Neuronal stem cell (in vitro differentiated cells): ENCODE measurements around the gene C10orf53.
A peak's percentile ranks its signal among the peaks of the same experiment; 100 is the strongest.

Experiments
- DNase-seq: peaks from one replicate; pipeline ENCODE4 v3.0.0-alpha.2; 2013; ENCODE audit warnings: low spot score
- H2AFZ ChIP-seq: one replicate; pipeline ENCODE4 v1.6.1; 2013; ENCODE audit warnings: mild to moderate bottlenecking, low read length, inconsistent platforms
- H2AK5ac ChIP-seq: 2 replicates; pipeline ENCODE4 v1.6.1; 2013; ENCODE audit warnings: low read depth, mild to moderate bottlenecking, inconsistent platforms, low read length, moderate library complexity, mixed read lengths
- H2BK120ac ChIP-seq: 2 replicates; pipeline ENCODE4 v1.6.1; 2013; ENCODE audit warnings: low read depth, mild to moderate bottlenecking, inconsistent platforms, low read length, moderate library complexity, mixed read lengths
- H2BK12ac ChIP-seq: one replicate; pipeline ENCODE4 v1.6.1; 2013; ENCODE audit warnings: low read length, inconsistent platforms
- H2BK15ac ChIP-seq: 2 replicates; pipeline ENCODE4 v1.6.1; 2013; ENCODE audit warnings: mild to moderate bottlenecking, low read length, inconsistent platforms, mixed read lengths
- H2BK5ac ChIP-seq: one replicate; pipeline ENCODE4 v1.6.1; 2013; ENCODE audit warnings: inconsistent platforms, mild to moderate bottlenecking, low read length, moderate library complexity
- H3K14ac ChIP-seq: one replicate; pipeline ENCODE4 v1.6.1; 2013; ENCODE audit warnings: low read length, inconsistent platforms
- H3K18ac ChIP-seq: 2 replicates; pipeline ENCODE4 v1.6.1; 2013; ENCODE audit warnings: low read length, inconsistent platforms
- H3K23ac ChIP-seq: 2 replicates; pipeline ENCODE4 v1.6.1; 2013; ENCODE audit warnings: low read depth, mild to moderate bottlenecking, mixed read lengths, low read length, inconsistent platforms; ENCODE audit not compliant: poor library complexity
- H3K27ac ChIP-seq: replicated peaks from 3 replicates; pipeline ENCODE4 v1.5.1; 2013; ENCODE audit warnings: low read length, inconsistent platforms
- H3K27me3 ChIP-seq, 3 experiments: 2 replicates each; pipeline ENCODE4 v1.6.1; 2013; ENCODE audit warnings: low read length in 3 of 3, mild to moderate bottlenecking in 2 of 3, inconsistent platforms in 1 of 3, low read depth in 1 of 3, mixed read lengths in 1 of 3, moderate library complexity in 1 of 3; ENCODE audit not compliant: control insufficient read depth in 3 of 3, insufficient read depth in 3 of 3
- H3K36me3 ChIP-seq, 2 donors: replicated peaks in 1 of 2; 2 replicates each; pipeline ENCODE4 v1.6.1; 2013; ENCODE audit warnings: low read length in 2 of 2; ENCODE audit not compliant: control insufficient read depth in 2 of 2, insufficient read depth in 2 of 2
- H3K4ac ChIP-seq: 2 replicates; pipeline ENCODE4 v1.6.1; 2013; ENCODE audit warnings: inconsistent platforms, mild to moderate bottlenecking, low read length, moderate library complexity
- H3K4me1 ChIP-seq, 2 donors: 1 replicate in 1 of 2; 2 replicates in 1 of 2; pipeline ENCODE4 v1.6.1; 2013; ENCODE audit warnings: low read length in 2 of 2, low read depth in 1 of 2; ENCODE audit not compliant: control insufficient read depth in 2 of 2, insufficient read depth in 1 of 2
- H3K4me2 ChIP-seq: one replicate; pipeline ENCODE4 v1.6.1; 2013; ENCODE audit warnings: mild to moderate bottlenecking, low read length, inconsistent platforms; ENCODE audit not compliant: insufficient read depth, poor library complexity, severe bottlenecking
- H3K4me3 ChIP-seq, 2 donors: 2 replicates each; pipeline ENCODE4 v1.5.1; 2013; ENCODE audit warnings: low read length in 2 of 2, mild to moderate bottlenecking in 2 of 2, inconsistent platforms in 1 of 2, moderate library complexity in 1 of 2
- H3K79me1 ChIP-seq: one replicate; pipeline ENCODE4 v1.6.1; 2013; ENCODE audit warnings: low read depth, mild to moderate bottlenecking, inconsistent platforms, low read length, moderate library complexity
- H3K9ac ChIP-seq: one replicate; pipeline ENCODE4 v1.6.1; 2013; ENCODE audit warnings: mild to moderate bottlenecking, low read depth, low read length, inconsistent platforms; ENCODE audit not compliant: poor library complexity
- H3K9me3 ChIP-seq, 2 donors: replicated peaks in 1 of 2; 2 replicates each; pipeline versions ENCODE3 to v1.6.1; 2013; ENCODE audit warnings: low read length in 2 of 2, mild to moderate bottlenecking in 2 of 2, inconsistent platforms in 1 of 2, low read depth in 1 of 2, mixed read lengths in 1 of 2, moderate library complexity in 1 of 2; ENCODE audit not compliant: control insufficient read depth in 2 of 2, insufficient read depth in 1 of 2
- H4K8ac ChIP-seq: one replicate; pipeline ENCODE4 v1.6.1; 2013; ENCODE audit warnings: low read depth, mild to moderate bottlenecking, inconsistent platforms, low read length, moderate library complexity
- H4K91ac ChIP-seq: one replicate; pipeline ENCODE4 v1.6.1; 2013; ENCODE audit warnings: low read length, low read depth, mild to moderate bottlenecking, inconsistent platforms; ENCODE audit not compliant: poor library complexity
- WGBS, 2 donors: extraction: QIAGEN DNeasy Blood & Tissue Kit; methylation state at CpG; one replicate each; pipeline ENCODE4 v1.1.7; 2013; ENCODE audit warnings: missing lambda C conversion rate in 2 of 2, mixed read lengths in 1 of 2; ENCODE audit not compliant: insufficient read length in 2 of 2, insufficient replicate concordance in 1 of 2; ENCODE audit errors: extremely low coverage in 2 of 2; 5-methylcytosine and 5-hydroxymethylcytosine counted together

The C10orf53 gene

GRCh38 chr10:49743464-49744075, 64.1 kb downstream of the C10orf53 start:
- H3K18ac ChIP-seq, result peak overlapping the region; percentile 75
- no CpG with 5 or more reads among the region's 19 CpGs for WGBS, 2 donors
- no peak for DNase-seq
- peaks cover 0 to 5% of the 10 kb centered on the region in 2 donors for H3K9me3 ChIP-seq
- H3K27me3 ChIP-seq, result peaks cover 0 to 2% (median 0%) of the 10 kb centered on the region in 3 experiments
- H3K36me3 ChIP-seq, result peaks cover 0 to 3% of the 10 kb centered on the region in 2 donors
- H2AFZ ChIP-seq, result no peak overlapping the region
- H3K4me1 ChIP-seq, result no peaks in the 10 kb centered on the region
- H3K27ac ChIP-seq, result no peak overlapping the region
- no peak overlapping the region for H2BK15ac ChIP-seq
- no peak overlapping the region for H3K9ac ChIP-seq
- H4K8ac ChIP-seq, result no peak overlapping the region
- H2AK5ac ChIP-seq, result no peak overlapping the region
- no peak overlapping the region for H2BK120ac ChIP-seq
- no peak overlapping the region for H3K4me2 ChIP-seq
- no peak overlapping the region for H3K14ac ChIP-seq
- H3K23ac ChIP-seq, result no peak overlapping the region
- H3K4ac ChIP-seq, result no peak overlapping the region
- peaks cover 4% of the 10 kb centered on the region for H3K79me1 ChIP-seq
- no peak overlapping the region for H2BK5ac ChIP-seq
- H4K91ac ChIP-seq, result no peak overlapping the region
- no peak overlapping the region for H3K4me3 ChIP-seq
- no peak overlapping the region for H2BK12ac ChIP-seq

- Histone ChIP-seq H3K23ac (no peak overlapping the region), H2BK15ac (no peak overlapping the region), H2AK5ac (no peak overlapping the region), H3K36me3 (peaks cover 0 to 3% of the 10 kb centered on the region in 2 donors), H2BK12ac (no peak overlapping the region), H3K14ac (no peak overlapping the region), H3K4me2 (no peak overlapping the region), H3K9me3 (peaks cover 0 to 5% of the 10 kb centered on the region in 2 donors), H3K4me3 (no peak overlapping the region), H3K79me1 (peaks cover 4% of the 10 kb centered on the region), H4K91ac (no peak overlapping the region), H3K18ac (no peak overlapping the region), H4K8ac (no peak overlapping the region), H3K27me3 (peaks cover 0 to 2% (median 0%) of the 10 kb centered on the region in 3 experiments), H2BK120ac (no peak overlapping the region), H2BK5ac (no peak overlapping the region), H3K4me1 (no peaks in the 10 kb centered on the region), H2AFZ (no peak overlapping the region), H3K27ac (no peak overlapping the region), H3K4ac (no peak overlapping the region), H3K9ac (no peak overlapping the region)
- no CpG with 5 or more reads among the region's 6 CpGs for WGBS, 2 donors
- no peak for DNase-seq
Observed at GRCh38 chr10:49744091-49744685, 64.7 kb downstream of the C10orf53 start.

GRCh38 chr10:49744924-49745605, 65.6 kb downstream of the C10orf53 start:
- Histone ChIP-seq H3K27ac (no peak overlapping the region), H3K23ac (peak overlapping the region; percentile 65), H3K4ac (peak overlapping the region; percentile 66), H2AFZ (no peak overlapping the region), H3K4me3 (no peak overlapping the region), H2BK120ac (no peak overlapping the region), H3K18ac (peak overlapping the region; percentile 38), H3K79me1 (peaks cover 4% of the 10 kb centered on the region), H3K9ac (no peak overlapping the region), H4K91ac (no peak overlapping the region), H3K9me3 (peaks cover 0 to 5% of the 10 kb centered on the region in 2 donors), H3K27me3 (peaks cover 0 to 2% (median 0%) of the 10 kb centered on the region in 3 experiments), H2BK5ac (no peak overlapping the region), H3K4me2 (no peak overlapping the region), H2BK15ac (no peak overlapping the region), H2BK12ac (no peak overlapping the region), H3K14ac (no peak overlapping the region), H2AK5ac (no peak overlapping the region), H4K8ac (no peak overlapping the region), H3K36me3 (peaks cover 0 to 3% of the 10 kb centered on the region in 2 donors), H3K4me1 (no peaks in the 10 kb centered on the region)
- no CpG with 5 or more reads among the region's 13 CpGs for WGBS, 2 donors
- no peak for DNase-seq

DNA sequence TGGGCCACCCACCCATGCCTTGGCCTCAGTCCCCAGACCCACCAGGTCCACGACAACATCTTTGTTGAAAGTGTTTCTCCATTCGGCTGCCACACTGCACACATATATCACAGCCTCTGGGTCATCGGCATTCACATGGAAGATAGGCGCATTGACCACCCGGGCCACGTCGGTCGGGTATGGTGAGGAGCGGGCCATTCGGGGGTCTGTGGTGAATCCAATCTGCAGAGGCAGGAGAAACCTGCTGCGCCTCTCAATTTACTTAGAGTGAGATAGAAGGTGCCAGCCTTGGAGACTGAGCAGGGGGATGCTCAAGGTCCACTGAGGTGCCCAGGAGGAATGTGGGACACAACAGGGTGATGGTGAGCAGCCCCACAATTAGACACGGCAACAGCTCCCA, 66.3 kb downstream of the C10orf53 start:
- Histone ChIP-seq H3K27me3 (peaks cover 0 to 2% (median 0%) of the 10 kb centered on the region in 3 experiments), H2BK5ac (no peak overlapping the region), H2AK5ac (no peak overlapping the region), H3K4me1 (no peaks in the 10 kb centered on the region), H3K27ac (no peak overlapping the region), H4K91ac (no peak overlapping the region), H3K79me1 (peaks cover 4% of the 10 kb centered on the region), H3K4ac (no peak overlapping the region), H3K4me2 (no peak overlapping the region), H3K9ac (no peak overlapping the region), H3K18ac (no peak overlapping the region), H3K9me3 (peaks cover 0 to 5% of the 10 kb centered on the region in 2 donors), H2BK120ac (no peak overlapping the region), H2BK15ac (no peak overlapping the region), H2AFZ (no peak overlapping the region), H3K4me3 (no peak overlapping the region), H3K23ac (peak overlapping the region; percentile 71), H3K14ac (no peak overlapping the region), H3K36me3 (peaks cover 0 to 3% of the 10 kb centered on the region in 2 donors), H2BK12ac (no peak overlapping the region), H4K8ac (no peak overlapping the region)
- no peak for DNase-seq
- WGBS, 2 donors, result no CpG with 5 or more reads among the region's 12 CpGs
